IMR-90 (cell line): ENCODE measurements around the gene ZNF532. TPM values are rescaled to one million over a fixed set of nuclear protein-coding genes. Genes with fewer than 3 reads are reported as not detected.

ENCODE experiments used
- ATAC-seq: fragments of 200-7000 bp; cut with Tn5 transposase; 2 replicates; pipeline ENCODE4 v1.9.1; 2020; ENCODE audit warnings: low read depth, mild to moderate bottlenecking, moderate library complexity
- BruUV-seq: library from RNA; stranded (reverse); fragments of 400-500 nt; replicated peaks from 2 replicates; lab custom pipeline; 2021; lab: Mats Ljungman, UMichigan
- CTCF ChIA-PET: fragments of 300-600 bp; formaldehyde crosslinking; extraction: SDS; loops from one replicate; lab custom pipeline; 2021; ENCODE audit warnings: antibody characterized with exemption; lab: Yijun Ruan, JAX
- POLR2A ChIA-PET: fragments of 300-600 bp; sonication (Branson Sonifier 250); formaldehyde crosslinking; loops from one replicate; lab custom pipeline; 2022; ENCODE audit warnings: antibody characterized with exemption; ENCODE audit not compliant: unreplicated experiment; lab: Charles Lee
- DNase-seq: peaks from one replicate; pipeline ENCODE4 v3.0.0; 2013
- H2AFZ ChIP-seq: replicated peaks from 2 replicates; pipeline ENCODE3; 2013; ENCODE audit warnings: low read length, mild to moderate bottlenecking; ENCODE audit not compliant: poor library complexity
- H2AK5ac ChIP-seq: 2 replicates; pipeline ENCODE4 v1.6.1; 2013; ENCODE audit warnings: low read depth, low read length, inconsistent platforms
- H2AK9ac ChIP-seq: replicated peaks from 2 replicates; pipeline ENCODE3; 2013; ENCODE audit warnings: mild to moderate bottlenecking, low read depth, low read length, moderate library complexity; ENCODE audit not compliant: poor library complexity
- H2BK120ac ChIP-seq: 2 replicates; pipeline ENCODE4 v1.6.1; 2013; ENCODE audit warnings: low read depth, low read length, inconsistent platforms
- H2BK15ac ChIP-seq: 3 replicates; pipeline ENCODE4 v1.6.1; 2013; ENCODE audit warnings: low read depth, low read length, inconsistent platforms
- H2BK20ac ChIP-seq: 2 replicates; pipeline ENCODE4 v1.6.1; 2013; ENCODE audit warnings: low read depth, mild to moderate bottlenecking, inconsistent platforms, low read length, moderate library complexity
- H2BK5ac ChIP-seq: 2 replicates; pipeline ENCODE4 v1.6.1; 2013; ENCODE audit warnings: mild to moderate bottlenecking, low read depth, low read length, inconsistent platforms; ENCODE audit not compliant: poor library complexity, severe bottlenecking
- H3K14ac ChIP-seq: replicated peaks from 2 replicates; pipeline ENCODE4 v1.6.1; 2013; ENCODE audit warnings: low read depth, low read length, inconsistent platforms
- H3K18ac ChIP-seq: 2 replicates; pipeline ENCODE4 v1.6.1; 2013; ENCODE audit warnings: low read depth, low read length, control low read depth
- H3K23ac ChIP-seq: 2 replicates; pipeline ENCODE4 v1.6.1; 2013; ENCODE audit warnings: low read depth, low read length, inconsistent platforms
- H3K27ac ChIP-seq: 2 replicates; pipeline ENCODE4 v1.5.1; 2013; ENCODE audit warnings: mild to moderate bottlenecking, control low read depth, low read length; ENCODE audit not compliant: insufficient read depth
- H3K27me3 ChIP-seq: 2 replicates; pipeline ENCODE4 v1.6.1; 2013; ENCODE audit warnings: low read length; ENCODE audit not compliant: control insufficient read depth, insufficient read depth
- H3K36me3 ChIP-seq: 2 replicates; pipeline ENCODE4 v1.6.1; 2013; ENCODE audit warnings: low read length, mixed read lengths; ENCODE audit not compliant: control insufficient read depth, insufficient read depth
- H3K4ac ChIP-seq: 2 replicates; pipeline ENCODE4 v1.6.1; 2013; ENCODE audit warnings: low read depth, low read length, inconsistent platforms
- H3K4me1 ChIP-seq: 2 replicates; pipeline ENCODE4 v1.6.1; 2013; ENCODE audit warnings: low read length, mixed read lengths; ENCODE audit not compliant: control insufficient read depth, insufficient read depth
- H3K4me2 ChIP-seq: 2 replicates; pipeline ENCODE4 v1.6.1; 2013; ENCODE audit warnings: low read depth, mild to moderate bottlenecking, control low read depth, low read length, moderate library complexity
- H3K4me3 ChIP-seq: 2 replicates; pipeline ENCODE4 v1.5.1; 2013; ENCODE audit warnings: low read depth, mild to moderate bottlenecking, control low read depth, low read length, moderate library complexity; ENCODE audit not compliant: insufficient read depth
- H3K56ac ChIP-seq: 2 replicates; pipeline ENCODE4 v1.6.1; 2013; ENCODE audit warnings: low read length, inconsistent platforms; ENCODE audit not compliant: insufficient read depth; ENCODE audit errors: extremely low read depth
- H3K79me1 ChIP-seq, 2 experiments: 2 replicates each; pipeline ENCODE4 v1.6.1; 2013; ENCODE audit warnings: low read length in 2 of 2, inconsistent platforms in 1 of 2, low read depth in 1 of 2
- H3K9ac ChIP-seq: 2 replicates; pipeline ENCODE4 v1.6.1; 2013; ENCODE audit warnings: low read depth, low read length, control low read depth
- H3K9me1 ChIP-seq: 2 replicates; pipeline ENCODE4 v1.6.1; 2013; ENCODE audit warnings: low read length, inconsistent platforms; ENCODE audit not compliant: insufficient read depth
- H3K9me3 ChIP-seq: 2 replicates; pipeline ENCODE4 v1.6.1; 2013; ENCODE audit warnings: low read length; ENCODE audit not compliant: control insufficient read depth, insufficient read depth
- H4K20me1 ChIP-seq: 2 replicates; pipeline ENCODE4 v1.6.1; 2013; ENCODE audit warnings: low read length, inconsistent platforms; ENCODE audit not compliant: insufficient read depth
- H4K5ac ChIP-seq: 2 replicates; pipeline ENCODE4 v1.6.1; 2013; ENCODE audit warnings: mild to moderate bottlenecking, low read depth, low read length, control low read depth
- H4K8ac ChIP-seq, 2 experiments: 2 replicates each; pipeline ENCODE4 v1.6.1; 2013; ENCODE audit warnings: low read depth in 2 of 2, low read length in 2 of 2, control low read depth in 1 of 2, inconsistent platforms in 1 of 2
- H4K91ac ChIP-seq: 2 replicates; pipeline ENCODE4 v1.6.1; 2013; ENCODE audit warnings: low read depth, low read length, inconsistent platforms; ENCODE audit not compliant: insufficient read depth
- CHD1 ChIP-seq: IDR thresholded peaks from 2 replicates; pipeline ENCODE4 v1.6.1; 2012; ENCODE audit warnings: low read depth, low read length, improper control_type of control experiment
- CTCF ChIP-seq: conservative IDR thresholded peaks from 2 replicates; pipeline ENCODE4 v1.5.1; 2012; ENCODE audit warnings: mild to moderate bottlenecking, low read depth, low read length, improper control_type of control experiment
- MXI1 ChIP-seq: IDR thresholded peaks from 2 replicates; pipeline ENCODE4 v1.6.1; 2012; ENCODE audit warnings: low read depth, mild to moderate bottlenecking, low read length, moderate library complexity, borderline replicate concordance
- SMC3 ChIP-seq: fragments of 150-350 bp; IDR thresholded peaks from 2 replicates; pipeline ENCODE4 v1.6.1; 2016; ENCODE audit warnings: low read depth, mild to moderate bottlenecking, antibody characterized with exemption, low read length, moderate library complexity
- WGBS, 2 experiments: methylation state at CpG; one replicate each; pipeline versions ENCODE4 v1.1.5 to v1.1.7; 2013; ENCODE audit warnings: missing lambda C conversion rate in 2 of 2; ENCODE audit not compliant: insufficient read length in 1 of 2; ENCODE audit errors: extremely low coverage in 2 of 2; 5-methylcytosine and 5-hydroxymethylcytosine counted together
- dilution Hi-C: fragments of 300-500 bp; cut with HindIII; formaldehyde crosslinking; loops from one replicate; pipeline ENCODE4 v1.14.3; 2018; ENCODE audit warnings: low sequenced_read_pairs; ENCODE audit not compliant: unreplicated experiment
- in situ Hi-C: fragments of 300-500 bp; cut with MboI; formaldehyde crosslinking; loops from 3 replicates; pipeline ENCODE4 v1.14.3; 2019; ENCODE audit warnings: low sequenced_read_pairs, inconsistent platforms, mixed read lengths
- intact Hi-C: fragments of 100-400 bp; cut with micrococcal nuclease; formaldehyde crosslinking; loops from 2 replicates; pipeline ENCODE4 v1.10.0; 2022
- polyA plus RNA-seq, 3 experiments: library from polyadenylated mRNA; depleted of rRNA; stranded (reverse); fragments of >200 nt; gene quantifications; 2 replicates each; pipeline ENCODE4 v1.2.3, GENCODE V29; 2012; ENCODE audit warnings: low replicate concordance in 1 of 3
- total RNA-seq: library from RNA; depleted of rRNA; stranded (reverse); fragments of >200 nt; gene quantifications from 2 replicates; pipeline ENCODE4 v1.2.3, GENCODE V29; 2012

Gene ZNF532
- total and polyA plus RNA-seq, 2 of the 4 experiments (the other 2 are of a cell fraction) = 29.9 to 45.8 TPM

- peaks cover 6% of the 10 kb centered on the region for H3K36me3 ChIP-seq
- no peak overlapping the region for H3K18ac ChIP-seq
- H2BK20ac ChIP-seq = no peak overlapping the region
- no peak overlapping the region for H2BK5ac ChIP-seq
- POLR2A ChIA-PET = no interaction called here
- WGBS, 2 experiments = no CpG with 5 or more reads among the region's 2 CpGs
- no TSS peak for BruUV-seq
- H2BK120ac ChIP-seq = no peak overlapping the region
- peaks cover 7% of the 10 kb centered on the region for H3K4me1 ChIP-seq
- H3K27ac ChIP-seq = no peak overlapping the region
- H2BK15ac ChIP-seq = no peak overlapping the region
- no peak overlapping the region for H2AK9ac ChIP-seq
- H3K79me1 ChIP-seq = peaks cover 43 to 83% of the 10 kb centered on the region in 2 experiments
- H3K9me1 ChIP-seq = peaks cover 14% of the 10 kb centered on the region; the same call in 1 of the 2 replicates
- no peaks in the 10 kb centered on the region for H3K27me3 ChIP-seq
- TF ChIP-seq CTCF = no peak
- no peak for TF ChIP-seq SMC3
- TF ChIP-seq MXI1 = no peak
- no peak for TF ChIP-seq CHD1
- H3K56ac ChIP-seq = no peak overlapping the region
- intact Hi-C loops (no loop called here), in situ Hi-C loops (no loop called here), dilution Hi-C loops (no loop called here)
- H3K23ac ChIP-seq = no peak overlapping the region
- no peak overlapping the region for H3K14ac ChIP-seq
- no peak overlapping the region for H4K91ac ChIP-seq
- no peak overlapping the region for H3K4ac ChIP-seq
- no peak overlapping the region for H3K4me3 ChIP-seq
- H3K9me3 ChIP-seq = no peaks in the 10 kb centered on the region
- CTCF ChIA-PET = interaction anchor here (0.6 kb wide), 1 partner anchor 15 kb away, joined by 3 read pairs; no protein-coding TSS in a partner anchor
- H3K9ac ChIP-seq = no peak overlapping the region
- peak overlapping the region in 1 of 2 experiments; percentile 24; a peak in 2 of 4 replicates for H4K8ac ChIP-seq
- H4K5ac ChIP-seq = no peak overlapping the region
- H2AK5ac ChIP-seq = no peak overlapping the region; the same call in 1 of the 2 replicates
- no peak overlapping the region for H3K4me2 ChIP-seq
- ATAC-seq (no peak), DNase-seq (no peak)
- H2AFZ ChIP-seq = no peak overlapping the region
- H4K20me1 ChIP-seq = peaks cover 8% of the 10 kb centered on the region; the same call in 1 of the 2 replicates
Measured at GRCh38 chr18:58896268-58896667, 31.6 kb downstream of the ZNF532 start.
